Measurements from ENCODE around the gene KRR1.

GRCh38 chr12:75503459-75503858, 8.0 kb downstream of the KRR1 start:
- TF ChIP-seq CTCF (IDR thresholded peaks at IDR 0.05) (no peak), RFX5 (IDR thresholded peaks at IDR 0.05; ENCODE audit: low read length) (no peak)

Measured in SK-N-SH (cell line).